Ovary (tissue), 9 donors: ENCODE results near the gene LYRM4. TPM values are rescaled to one million over a fixed set of nuclear protein-coding genes. Genes with fewer than 3 reads are reported as not detected.

Experiments used
- DNase-seq, 5 donors: peaks; one replicate each; pipeline ENCODE4 v3.0.0-alpha.2; 2019 to 2020
- H3K27ac ChIP-seq, 2 donors: fragments of 200-600 bp; one replicate each; pipeline versions ENCODE4 v1.5.1 to v1.8.0; 2019 to 2022
- H3K27me3 ChIP-seq: fragments of 200-600 bp; one replicate; pipeline ENCODE4 v1.8.0; 2022
- H3K36me3 ChIP-seq: fragments of 200-600 bp; sonication (generic); one replicate; pipeline ENCODE4 v1.5.1; 2019
- H3K4me1 ChIP-seq: one replicate; pipeline ENCODE4 v1.8.1; 2013; ENCODE audit warnings: mild to moderate bottlenecking, moderate library complexity; ENCODE audit not compliant: insufficient read depth
- H3K4me3 ChIP-seq: fragments of 200-600 bp; sonication (generic); one replicate; pipeline ENCODE4 v1.5.1; 2017
- H3K9me3 ChIP-seq, 2 donors: fragments of 200-600 bp in 1 of 2; sonication (generic) in 1 of 2; one replicate each; pipeline versions ENCODE4 v1.5.1 to v1.8.1; 2013 to 2019; ENCODE audit warnings: mild to moderate bottlenecking in 1 of 2, moderate library complexity in 1 of 2
- CTCF ChIP-seq, 3 donors: fragments of 450-650 bp in 2 of 3; fragments of 200-600 bp in 1 of 3; IDR thresholded peaks; one replicate each; pipeline versions ENCODE4 v1.5.1 to v1.8.0; 2016 to 2022; ENCODE audit warnings: antibody characterized with exemption in 3 of 3, mild to moderate bottlenecking in 1 of 3
- EP300 ChIP-seq: sonication (generic); formaldehyde crosslinking; IDR thresholded peaks from one replicate; pipeline ENCODE4 v1.6.1; 2017; ENCODE audit warnings: antibody characterized with exemption
- POLR2A ChIP-seq: fragments of 450-650 bp; IDR thresholded peaks from one replicate; pipeline ENCODE4 v1.6.1; 2017; ENCODE audit warnings: antibody characterized with exemption, mild to moderate bottlenecking, moderate library complexity
- WGBS, 3 donors: extraction: QIAGEN DNeasy Blood & Tissue Kit in 1 of 3; methylation state at CpG; one replicate each; pipeline versions ENCODE4 v1.1.5 to v1.1.7; 2013 to 2017; 5-methylcytosine and 5-hydroxymethylcytosine counted together
- intact Hi-C, 4 donors: fragments of 100-400 bp; cut with DNase I; formaldehyde crosslinking; loops; one replicate each; pipeline versions ENCODE4 v1.11.0 to v1.15.1; 2022 to 2023
- polyA plus RNA-seq, 2 donors: library from polyadenylated mRNA; stranded (reverse); fragments of 200-250 nt in 1 of 2; fragments of 350-450 nt in 1 of 2; fragmentation: Illumina TruSeq in 1 of 2; extraction: RNeasy Lipid Tissue Mini Kit (QIAGEN cat#74804) in 1 of 2; gene quantifications; one replicate each; pipeline ENCODE4 v1.2.3, GENCODE V29; 2013 to 2014
- total RNA-seq, 7 donors: library from RNA; depleted of rRNA in 2 of 7; stranded (reverse); fragments of >200 nt in 2 of 7; fragmentation: NEBNext Ultra II Directional in 3 of 7; extraction: Animal tissue kit (Norgen Biotek cat#: 25700) in 3 of 7; gene quantifications; one replicate each; pipeline versions ENCODE4 v1.1.0 to v1.2.4, GENCODE V29; 2016 to 2023
- donor health status: DM: no; HTN: no; CAD: no; lungs with moderate emphysema.
- donor health status: DM: no; HTN: no; CAD: no.
- donor health status: Bipolar disorder and iron deficiency.
- donor health status: DM: yes; HTN: yes; CAD: no.
- donor health status: DM: no; HTN: no; CAD: no.
- donor health status: DM: yes; HTN: yes; CAD: no.

The LYRM4 gene
- total and polyA plus RNA-seq, 9 donors, result 28.0 to 38.2 (median 33.6) TPM

- no peaks in the 10 kb centered on the region for H3K4me1 ChIP-seq
- 94 to 98% (median 95%) methylated on average over 7 of the region's 7 CpGs for WGBS, 3 donors
- no peak overlapping the region for H3K4me3 ChIP-seq
- DNase-seq, result no peak
- intact Hi-C loops, result no loop called here
- H3K9me3 ChIP-seq, result no peaks in the 10 kb centered on the region
- H3K36me3 ChIP-seq, result no peaks in the 10 kb centered on the region
- H3K27me3 ChIP-seq, result no peaks in the 10 kb centered on the region
- no peak for TF ChIP-seq CTCF (IDR thresholded peaks at IDR 0.05)
- TF ChIP-seq POLR2A, result no peak
- no peak for TF ChIP-seq EP300
- H3K27ac ChIP-seq, result no peak overlapping the region
Measured at GRCh38 chr6:5286780-5287179, 26.0 kb upstream of the LYRM4 start.

- 92 to 94% (median 93%) methylated on average over 5 of the region's 5 CpGs for WGBS, 3 donors
- Histone ChIP-seq H3K9me3 (no peaks in the 10 kb centered on the region), H3K4me3 (no peak overlapping the region), H3K27me3 (no peaks in the 10 kb centered on the region), H3K27ac (no peak overlapping the region), H3K4me1 (no peaks in the 10 kb centered on the region), H3K36me3 (no peaks in the 10 kb centered on the region)
- intact Hi-C loops, result no loop called here
- no peak for DNase-seq
- TF ChIP-seq CTCF (IDR thresholded peaks at IDR 0.05) (no peak), POLR2A (no peak), EP300 (no peak)
Measured at GRCh38 chr6:5285526-5285925, 24.8 kb upstream of the LYRM4 start.

- 88 to 94% (median 92%) methylated on average over 6 of the region's 6 CpGs for WGBS, 3 donors
- intact Hi-C loops, result no loop called here
- DNase-seq, result no peak
- Histone ChIP-seq H3K4me3 (no peak overlapping the region), H3K27ac (no peak overlapping the region), H3K27me3 (no peaks in the 10 kb centered on the region), H3K9me3 (no peaks in the 10 kb centered on the region), H3K4me1 (no peaks in the 10 kb centered on the region), H3K36me3 (no peaks in the 10 kb centered on the region)
- TF ChIP-seq EP300, result no peak
Measured at GRCh38 chr6:5285081-5285480, 24.3 kb upstream of the LYRM4 start.

GRCh38 chr6:5282191-5282623, 21.5 kb upstream of the LYRM4 start:
- no peak for TF ChIP-seq CTCF (IDR thresholded peaks at IDR 0.05)
- no peak for TF ChIP-seq EP300
- no peak for TF ChIP-seq POLR2A
- H3K36me3 ChIP-seq, result no peaks in the 10 kb centered on the region
- no peak overlapping the region for H3K27ac ChIP-seq
- no peaks in the 10 kb centered on the region for H3K4me1 ChIP-seq
- H3K4me3 ChIP-seq, result no peak overlapping the region
- H3K27me3 ChIP-seq, result no peaks in the 10 kb centered on the region
- WGBS, 3 donors, result 77 to 83% (median 79%) methylated on average over 9 of the region's 9 CpGs
- intact Hi-C loops, result no loop called here
- H3K9me3 ChIP-seq, result no peaks in the 10 kb centered on the region
- DNase-seq, result no peak

- WGBS, 3 donors, result 75 to 87% (median 80%) methylated on average over 2 of the region's 2 CpGs
- Histone ChIP-seq H3K27me3 (no peaks in the 10 kb centered on the region), H3K27ac (no peak overlapping the region), H3K4me3 (no peak overlapping the region), H3K9me3 (no peaks in the 10 kb centered on the region), H3K4me1 (no peaks in the 10 kb centered on the region), H3K36me3 (no peaks in the 10 kb centered on the region)
- TF ChIP-seq CTCF (IDR thresholded peaks at IDR 0.05) (no peak), EP300 (no peak), POLR2A (no peak)
- intact Hi-C loops, result no loop called here
- DNase-seq, result no peak
Measured at GRCh38 chr6:5280920-5281319, 20.2 kb upstream of the LYRM4 start.
